ENCODE measurements around the gene BGN.
A peak's percentile ranks its signal among the peaks of the same experiment; 100 is the strongest.

Gene BGN

GRCh38 chrX:153494541-153495361 lies at the start of gene BGN:
TSS of gene BGN (plus strand) at chrX:153494980. CDS start at chrX:153504632, 9,652 bp downstream.
- no peak for DNase-seq

- DNase-seq = no peak
Measured at GRCh38 chrX:153445106-153445855, 49.5 kb upstream of the BGN start.

DNA sequence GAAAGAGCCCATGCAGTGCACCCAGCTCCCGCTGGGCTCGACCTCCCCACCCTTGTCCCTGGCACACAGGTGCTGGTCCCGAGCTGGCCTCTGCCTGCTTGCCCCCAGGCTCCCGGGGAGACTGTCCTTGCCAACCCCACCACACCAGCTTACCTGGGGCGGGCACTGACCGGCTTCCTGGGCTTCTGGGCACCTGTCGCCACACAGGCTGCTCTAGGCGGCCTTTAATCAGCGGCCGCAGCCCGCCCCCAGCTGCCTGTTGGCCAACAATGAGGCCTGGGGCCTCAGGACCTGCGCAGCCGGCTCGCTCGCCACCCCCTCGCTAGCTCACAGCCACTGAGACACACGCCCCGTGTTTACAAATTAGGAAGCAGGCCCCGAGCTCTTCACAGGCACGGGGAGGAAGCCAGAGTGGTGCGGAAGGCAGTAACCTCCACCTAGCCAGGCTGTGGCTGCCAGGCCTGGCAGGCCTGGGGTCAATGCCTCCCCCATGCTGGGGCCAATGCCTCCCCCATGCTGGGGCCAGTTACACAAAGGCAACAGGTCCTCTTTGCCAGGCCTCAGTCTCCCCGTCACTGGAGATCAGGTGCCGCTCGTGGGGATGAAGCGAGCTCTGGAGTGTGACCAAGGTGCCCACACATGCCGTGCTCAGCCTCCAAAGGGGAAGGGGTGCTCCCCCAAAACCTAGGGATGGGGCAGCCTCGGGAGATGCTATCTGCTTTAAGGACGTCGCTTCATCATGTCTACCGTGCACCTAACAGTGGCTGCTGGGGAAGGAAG lies 48.7 kb upstream of the BGN start, which contains the start of gene TREX2:
TSS of gene TREX2 (minus strand) at position 201 of the 780 bp plus-strand sequence. CDS start 626 bp downstream, outside the sequence.
- DNase-seq = no peak

DNA sequence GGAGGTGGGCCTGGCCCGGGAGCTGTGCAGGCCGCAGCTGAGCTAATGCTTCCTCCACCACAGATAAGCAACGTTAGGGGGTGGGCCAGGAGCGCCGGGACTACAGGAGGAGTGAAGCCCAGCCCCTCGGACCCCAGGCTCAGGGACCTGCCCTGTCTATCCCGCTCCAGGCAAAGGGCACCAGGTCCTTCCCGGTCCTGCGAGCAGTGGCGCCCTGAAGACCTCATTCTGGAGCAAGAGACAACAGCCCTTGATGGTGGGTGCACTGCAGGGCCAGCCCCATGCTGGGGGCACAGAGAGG lies 48.2 kb upstream of the BGN start:
- DNase-seq = no peak

- no peak for DNase-seq
Measured at GRCh38 chrX:153446950-153447580, 47.7 kb upstream of the BGN start.

DNA sequence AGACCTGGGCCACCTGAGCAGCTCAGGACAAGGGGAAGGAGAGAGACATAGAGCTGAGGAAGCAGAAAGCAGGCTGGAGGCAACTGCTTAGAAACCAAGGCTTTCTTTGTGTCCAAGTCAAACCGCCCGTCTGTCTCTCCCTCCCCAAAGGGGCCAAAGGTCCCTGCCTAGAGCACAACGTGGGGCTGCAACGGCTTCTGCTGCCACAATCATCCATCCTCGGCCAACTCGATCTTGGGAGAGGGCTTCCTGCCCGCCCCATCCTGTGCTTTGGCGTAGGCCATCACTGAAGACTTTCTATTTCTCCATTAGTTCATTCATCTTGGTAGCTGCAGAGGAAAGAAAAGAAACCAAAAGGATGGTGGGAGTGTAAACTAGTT lies 47.2 kb upstream of the BGN start:
- no peak for DNase-seq

DNA sequence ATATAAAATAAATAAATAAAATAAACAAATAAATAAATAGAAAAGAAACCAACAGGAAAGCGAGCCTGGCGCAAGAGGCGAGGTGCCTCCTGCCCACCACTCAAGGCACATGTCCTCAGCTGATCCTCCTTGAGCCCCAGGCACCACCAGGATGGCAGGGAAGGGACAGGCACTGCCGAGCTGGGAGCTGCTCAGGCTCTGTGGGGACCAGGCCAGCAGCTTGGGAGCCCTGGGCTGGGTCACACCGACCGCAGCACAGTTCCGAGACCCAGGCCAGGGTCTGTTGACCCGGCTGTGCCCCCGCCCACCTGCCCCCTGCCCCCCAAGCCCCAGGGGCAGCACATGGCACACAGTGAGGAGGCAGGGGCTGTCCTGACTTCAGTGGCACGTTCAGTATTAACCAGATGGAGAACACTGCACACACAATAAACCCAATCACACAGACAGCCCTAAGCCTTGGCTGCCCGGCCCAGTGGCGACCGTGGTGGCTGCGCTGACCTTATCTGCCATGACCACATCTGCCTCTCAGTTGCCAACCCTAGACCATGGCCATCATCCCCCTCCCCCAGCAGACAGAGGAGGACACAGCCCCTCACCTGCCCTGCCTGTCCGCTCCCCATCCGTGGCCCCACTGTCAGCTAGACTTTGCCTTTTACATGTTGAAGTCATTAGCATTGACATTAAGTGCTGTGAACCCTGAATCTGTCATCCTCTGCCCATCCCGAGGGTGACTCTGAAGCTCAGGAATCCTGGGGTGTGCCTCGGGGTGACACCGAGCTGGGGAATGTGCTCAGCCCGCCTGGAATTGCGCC lies 46.0 kb upstream of the BGN start:
- no peak for DNase-seq

- no peak for DNase-seq
Measured at GRCh38 chrX:153449368-153450113, 45.2 kb upstream of the BGN start.

GRCh38 chrX:153450114-153450948 lies 44.4 kb upstream of the BGN start:
- DNase-seq = no peak

DNA sequence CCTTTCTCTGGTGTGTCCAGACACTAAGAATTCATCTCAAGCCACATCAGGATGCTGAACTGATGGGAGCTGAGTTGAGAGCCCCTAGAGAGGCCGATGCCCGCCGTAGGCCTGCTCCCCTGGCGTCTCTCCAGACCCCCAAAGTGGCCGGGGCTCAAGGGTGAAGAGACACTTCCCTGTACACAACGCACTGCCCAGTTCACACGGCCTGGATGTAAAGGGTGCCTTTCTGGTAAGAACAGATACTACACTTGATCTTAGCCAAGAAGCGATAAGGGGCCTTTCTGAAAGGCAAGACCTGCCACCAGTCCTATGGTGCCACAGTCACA lies 43.9 kb upstream of the BGN start:
- no peak for DNase-seq

DNA sequence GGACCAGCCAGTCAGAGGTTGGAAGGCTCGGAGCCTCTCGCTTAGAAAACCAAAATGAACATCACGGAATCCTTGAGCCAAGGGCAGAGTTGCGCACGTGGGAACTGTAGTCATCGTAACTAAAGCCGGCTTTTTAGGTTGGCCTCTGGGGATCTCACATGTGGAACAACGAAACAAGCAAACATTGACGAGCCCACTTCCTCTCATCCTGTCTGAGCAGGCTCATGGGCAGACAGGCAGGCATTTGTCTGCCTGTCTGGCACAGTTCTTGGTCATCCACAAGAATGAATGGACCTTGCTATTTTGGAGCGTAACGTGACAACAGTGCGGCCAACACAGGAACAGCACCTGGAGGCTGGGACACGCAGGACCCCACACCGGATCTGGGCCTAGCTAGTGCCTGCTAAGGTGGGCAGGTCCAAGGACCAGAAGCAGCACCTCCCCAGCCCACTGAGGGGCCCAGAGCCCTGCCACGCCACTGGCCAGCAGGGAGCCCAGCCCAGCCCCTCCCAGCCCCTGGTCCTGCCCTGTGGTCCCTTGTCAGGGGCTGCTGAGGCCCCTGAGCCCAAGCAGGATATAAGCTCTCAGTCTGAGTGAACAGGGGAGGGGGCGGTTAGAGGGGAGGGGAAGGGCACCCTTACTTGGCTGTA lies 39.8 kb upstream of the BGN start:
- no peak for DNase-seq

DNA sequence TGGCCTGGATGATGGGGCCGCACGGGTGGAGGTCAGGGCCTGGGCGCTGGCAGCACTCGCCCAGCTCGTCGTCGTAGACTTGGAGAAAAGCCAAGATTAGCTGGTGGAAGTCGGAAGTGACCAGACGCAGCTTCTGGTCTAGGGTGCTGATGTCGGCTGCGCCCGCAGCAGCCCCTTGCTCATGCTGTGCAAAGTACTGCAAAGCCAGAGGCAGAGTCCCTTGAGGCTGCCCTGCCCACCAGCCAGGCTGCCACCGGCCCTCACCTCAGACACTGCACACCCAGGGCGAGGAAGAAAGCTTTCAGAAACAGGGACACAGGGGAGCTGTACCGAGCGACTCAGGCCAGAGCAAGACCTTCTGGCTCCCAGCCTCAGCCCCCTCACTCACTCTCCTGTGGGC lies 39.2 kb upstream of the BGN start:
- no peak for DNase-seq

- no peak for DNase-seq
Measured at GRCh38 chrX:153456161-153456560, 38.6 kb upstream of the BGN start.

- DNase-seq = no peak
Measured at GRCh38 chrX:153456704-153457103, 38.1 kb upstream of the BGN start.

GRCh38 chrX:153457136-153457825 lies 37.5 kb upstream of the BGN start:
- DNase-seq = no peak

- DNase-seq = no peak
Measured at GRCh38 chrX:153457827-153458466, 36.8 kb upstream of the BGN start.

DNA sequence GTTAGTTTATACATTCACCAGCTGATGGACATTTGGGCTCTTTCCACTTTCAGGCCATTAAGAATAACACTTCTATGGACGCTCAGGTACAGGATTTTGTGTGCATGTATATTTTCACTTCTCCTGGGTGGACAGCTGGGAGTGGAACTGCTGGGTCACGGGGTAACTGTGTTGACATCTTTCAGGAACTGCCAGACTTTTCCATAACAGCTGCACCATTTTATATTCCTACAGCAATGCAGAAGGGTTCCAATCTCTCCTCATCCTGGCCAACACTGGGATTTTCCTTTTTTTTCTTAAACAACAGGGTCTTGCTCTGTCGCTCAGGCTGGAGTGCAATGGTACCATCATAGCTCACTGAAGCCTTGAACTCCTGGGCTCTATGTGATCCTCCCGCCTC lies 36.3 kb upstream of the BGN start:
- DNase-seq = no peak

- no peak for DNase-seq
Measured at GRCh38 chrX:153459986-153460385, 34.8 kb upstream of the BGN start.

DNA sequence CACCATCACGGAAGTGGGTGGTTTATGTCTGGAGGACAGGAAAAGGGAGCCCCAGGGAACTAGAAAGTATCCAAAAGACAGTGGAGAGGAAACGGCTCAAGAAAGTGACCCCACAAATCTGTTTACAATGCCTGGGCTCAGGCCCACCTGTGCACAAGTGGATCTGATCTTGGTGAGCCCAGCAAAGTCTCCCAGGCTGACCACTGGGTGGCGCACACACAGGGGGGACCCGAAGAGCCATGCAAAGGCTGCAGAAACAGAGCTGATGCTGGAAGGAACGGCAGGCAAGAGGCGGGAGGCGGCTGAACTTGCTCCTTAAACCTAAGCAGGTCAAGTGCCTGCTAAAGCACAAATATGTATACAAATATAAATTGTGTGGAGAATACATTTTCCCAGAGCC lies 34.0 kb upstream of the BGN start:
- peak; percentile 23 for DNase-seq

Measured in NCI-H1105 (cell line).